Uterus (tissue), 2 donors: ENCODE results near the gene TEX10.

Experiments used
- CTCF ChIP-seq, 4 experiments: fragments of 200-600 bp in 2 of 4; fragments of 450-650 bp in 2 of 4; sonication (generic) in 2 of 4; IDR thresholded peaks; one replicate each; pipeline ENCODE4 v1.5.1; 2016 to 2019; ENCODE audit warnings: antibody characterized with exemption in 4 of 4, mild to moderate bottlenecking in 2 of 4, moderate library complexity in 1 of 4
- POLR2A ChIP-seq, 2 donors: fragments of 450-650 bp; IDR thresholded peaks; one replicate each; pipeline ENCODE4 v1.6.1; 2016; ENCODE audit warnings: antibody characterized with exemption in 2 of 2, mild to moderate bottlenecking in 1 of 2, moderate library complexity in 1 of 2

GRCh38 chr9:100355561-100355960, 2.8 kb upstream of the TEX10 start:
- TF ChIP-seq CTCF (IDR thresholded peaks at IDR 0.05) = no peak
- no peak for TF ChIP-seq POLR2A (IDR thresholded peaks at IDR 0.05)
